Measurements from ENCODE around the gene GRK2.

Gene GRK2

GRCh38 chr11:67301951-67302516 is 35.8 kb downstream of the GRK2 start:
- no peak for FAIRE-seq

DNA sequence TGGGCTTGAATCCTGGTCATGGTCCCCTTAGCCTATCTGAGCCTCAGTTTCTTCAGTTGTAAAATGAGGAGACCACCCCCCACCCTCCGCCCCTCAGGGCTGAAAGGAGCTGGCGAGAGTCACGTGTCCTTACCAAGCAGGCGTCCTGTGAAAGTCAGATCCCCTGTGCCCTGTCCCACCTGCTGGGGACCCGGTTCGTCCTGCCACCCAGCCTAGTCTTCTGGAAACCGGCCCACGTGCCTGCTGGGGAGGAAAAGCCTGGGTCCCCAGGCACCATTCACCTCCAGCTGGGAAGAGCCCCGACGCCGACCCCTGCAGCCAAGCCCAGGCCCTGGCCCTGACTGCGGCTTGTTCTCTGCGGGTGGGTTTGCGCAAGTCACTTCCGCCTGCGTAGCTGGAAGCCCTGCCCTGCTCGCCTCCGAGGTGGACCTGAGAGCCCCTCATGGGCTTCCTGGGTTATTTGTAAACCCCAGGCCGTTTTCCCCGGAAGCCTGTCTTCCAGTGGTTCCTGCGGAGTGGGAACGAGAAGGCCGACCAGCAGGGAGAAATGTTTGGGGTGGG is 36.4 kb downstream of the GRK2 start:
- no peak for FAIRE-seq

- FAIRE-seq: no peak
Observed at GRCh38 chr11:67303132-67303834, 37.0 kb downstream of the GRK2 start, which contains the start of gene SSH3. TSS of gene SSH3 (plus strand) at chr11:67303530. CDS start at chr11:67303626, 96 bp downstream.

- FAIRE-seq: no peak
Observed at GRCh38 chr11:67303835-67304411, 37.6 kb downstream of the GRK2 start.

GRCh38 chr11:67304511-67305113 is 38.3 kb downstream of the GRK2 start:
- FAIRE-seq: no peak

GRCh38 chr11:67306769-67307544 is 40.7 kb downstream of the GRK2 start:
- FAIRE-seq: no peak

- FAIRE-seq: no peak
Observed at GRCh38 chr11:67307545-67308001, 41.3 kb downstream of the GRK2 start.

GRCh38 chr11:67308031-67308866 is 42.0 kb downstream of the GRK2 start:
- FAIRE-seq: no peak

GRCh38 chr11:67309166-67309565 is 42.9 kb downstream of the GRK2 start:
- FAIRE-seq: no peak

DNA sequence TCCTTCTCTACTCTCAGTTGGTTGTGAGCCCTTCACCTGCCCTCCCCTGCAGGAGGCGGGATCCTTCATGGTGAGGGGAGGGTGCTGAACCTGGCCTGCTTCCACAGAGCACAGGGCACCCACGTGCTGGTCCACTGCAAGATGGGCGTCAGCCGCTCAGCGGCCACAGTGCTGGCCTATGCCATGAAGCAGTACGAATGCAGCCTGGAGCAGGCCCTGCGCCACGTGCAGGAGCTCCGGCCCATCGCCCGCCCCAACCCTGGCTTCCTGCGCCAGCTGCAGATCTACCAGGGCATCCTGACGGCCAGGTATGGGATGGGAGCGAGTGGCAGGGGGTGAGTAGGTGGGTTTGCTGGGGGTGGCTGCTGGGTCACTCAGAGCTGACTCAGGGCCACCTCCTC is 43.4 kb downstream of the GRK2 start:
- FAIRE-seq: no peak

DNA sequence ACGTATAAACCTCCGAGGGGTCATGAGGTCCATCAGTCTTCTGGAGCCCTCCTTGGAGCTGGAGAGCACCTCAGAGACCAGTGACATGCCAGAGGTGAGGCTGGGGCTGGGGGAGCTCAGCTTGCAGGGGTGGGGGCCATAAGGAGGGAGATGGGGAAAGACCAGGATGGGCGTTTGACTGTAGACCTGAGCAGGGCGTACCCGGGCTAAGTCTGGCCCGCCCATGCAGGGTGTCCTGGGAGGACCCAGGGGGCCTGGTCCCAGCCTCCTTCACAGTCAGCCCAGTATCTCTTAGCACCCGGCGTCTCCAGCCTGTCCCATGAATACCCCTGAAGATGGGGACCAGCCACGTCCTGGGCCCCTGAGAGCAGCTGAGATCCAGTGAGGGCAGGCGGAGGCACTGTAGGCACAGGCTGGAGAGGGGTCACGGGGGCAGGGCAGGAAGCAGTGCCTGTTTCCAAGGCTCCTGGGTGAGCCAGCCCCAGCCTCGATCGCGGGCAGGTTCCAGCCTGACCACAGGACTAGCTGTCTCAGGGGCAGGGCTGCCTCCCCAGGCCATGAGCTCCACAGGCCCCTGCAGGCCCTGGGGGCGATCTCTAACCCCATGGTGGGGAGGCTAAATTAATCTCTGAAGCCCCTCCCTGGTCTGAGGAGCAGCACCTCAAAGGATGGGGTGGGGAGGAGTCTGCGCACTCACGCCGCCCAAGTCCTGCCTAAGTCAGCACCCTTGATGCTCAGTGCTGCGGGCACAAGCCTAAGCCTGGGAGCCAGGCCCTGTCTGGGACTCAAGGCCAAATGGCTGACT is 44.2 kb downstream of the GRK2 start:
- FAIRE-seq: no peak

DNA sequence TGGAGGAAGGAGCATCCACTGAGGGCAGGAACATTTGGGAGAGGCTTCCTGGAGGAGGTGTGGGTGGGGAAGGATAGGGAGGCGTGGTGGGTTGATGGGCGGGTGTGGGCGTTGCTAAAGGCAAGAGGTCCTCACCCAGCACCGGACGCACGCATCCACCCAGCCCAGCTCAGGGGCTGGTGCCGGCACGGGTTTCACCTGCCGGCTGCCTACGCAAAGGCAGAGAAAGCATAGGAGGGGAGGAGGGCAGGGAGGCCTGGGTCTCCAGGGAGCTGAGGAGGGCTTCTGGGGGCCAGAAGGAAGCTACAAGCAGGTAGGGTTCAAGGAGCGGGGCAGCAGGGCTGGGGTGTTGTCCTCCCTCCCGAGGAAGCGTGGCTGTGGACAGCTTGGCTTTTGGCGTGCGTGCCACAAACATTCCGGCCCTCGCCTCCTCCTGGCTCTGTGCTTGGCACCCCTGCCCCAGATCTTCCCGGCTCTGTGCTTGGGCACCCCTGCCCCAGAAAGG is 44.8 kb downstream of the GRK2 start:
- FAIRE-seq: no peak

GRCh38 chr11:67311556-67312082 is 45.3 kb downstream of the GRK2 start:
- FAIRE-seq: no peak

- no peak for FAIRE-seq
Observed at GRCh38 chr11:67312187-67313021, 46.1 kb downstream of the GRK2 start.

DNA sequence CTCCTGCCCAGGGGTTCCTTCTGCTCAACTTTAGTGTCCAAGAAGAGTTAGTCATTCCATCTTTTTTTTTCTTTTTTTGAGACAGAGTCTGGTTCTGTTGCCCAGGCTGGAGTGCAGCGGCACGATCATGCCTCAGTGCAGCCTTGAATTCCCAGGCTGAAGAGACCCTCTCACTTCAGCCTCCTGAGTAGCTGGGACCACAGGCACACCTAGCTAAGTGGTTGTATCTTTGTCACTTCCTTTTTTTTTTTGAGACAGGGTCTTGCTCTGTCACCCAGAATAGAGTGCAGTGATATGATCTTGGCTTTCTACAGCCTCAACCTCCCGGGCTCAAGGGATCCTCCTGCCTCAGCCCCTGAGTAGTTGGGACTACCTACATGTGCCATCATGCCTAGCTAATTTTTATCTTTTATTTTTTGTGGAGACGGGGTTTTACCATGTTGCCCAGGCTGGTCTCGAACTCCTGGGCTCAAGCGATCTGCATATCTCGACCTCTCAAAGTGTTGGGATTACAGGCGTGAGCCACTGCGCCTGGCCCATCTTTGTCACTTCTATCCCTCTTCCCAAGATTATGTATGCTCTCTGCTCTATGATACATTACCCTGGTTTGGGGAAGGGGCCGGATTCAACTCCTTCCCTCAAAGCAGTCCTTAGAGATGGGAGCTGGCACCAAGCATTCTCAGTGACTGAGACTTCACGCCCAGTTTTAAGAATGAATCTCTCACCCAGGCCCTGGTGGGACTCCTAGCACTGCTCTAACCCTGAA is 47.0 kb downstream of the GRK2 start:
- FAIRE-seq: no peak

GRCh38 chr11:67314218-67314617 is 47.9 kb downstream of the GRK2 start:
- no peak for FAIRE-seq

GRCh38 chr11:67315325-67315909 is 49.1 kb downstream of the GRK2 start:
- FAIRE-seq: no peak

- FAIRE-seq: no peak
Observed at GRCh38 chr11:67316882-67317204, 50.6 kb downstream of the GRK2 start.
